ENCODE results near the gene RYK. TPM values are rescaled to one million over a fixed set of nuclear protein-coding genes. Genes with fewer than 3 reads are reported as not detected.

RYK gene
- total RNA-seq, 4 donors from 2014 or later: 29.3 to 75.5 (median 39.1) TPM

- no peak for TF ChIP-seq CTCF (IDR thresholded peaks at IDR 0.05)
- no peak for TF ChIP-seq POLR2A (IDR thresholded peaks at IDR 0.05)
- no peak for DNase-seq
- WGBS, 2 donors: 76 to 96% methylated on average over 2 of the region's 2 CpGs
- Histone ChIP-seq H3K36me3 (peaks cover 0 to 80% (median 0%) of the 10 kb centered on the region in 3 donors), H3K9me3 (no peaks in the 10 kb centered on the region), H3K4me3 (no peak overlapping the region), H3K27me3 (no peaks in the 10 kb centered on the region), H3K27ac (no peak overlapping the region), H3K4me1 (no peaks in the 10 kb centered on the region)
- intact Hi-C loops (cut with DNase I): no loop called here
Measured at GRCh38 chr3:134179508-134179907, 71.2 kb downstream of the RYK start.

GRCh38 chr3:134163096-134163495 lies 87.6 kb downstream of the RYK start:
- Histone ChIP-seq H3K4me1 (no peaks in the 10 kb centered on the region), H3K9me3 (no peaks in the 10 kb centered on the region), H3K27ac (no peak overlapping the region), H3K36me3 (peaks cover 0 to 82% (median 0%) of the 10 kb centered on the region in 3 donors), H3K4me3 (no peak overlapping the region), H3K27me3 (no peaks in the 10 kb centered on the region)
- 68 to 75% methylated on average over 6 of the region's 6 CpGs for WGBS, 2 donors
- TF ChIP-seq CTCF (IDR thresholded peaks at IDR 0.05) (no peak), POLR2A (IDR thresholded peaks at IDR 0.05) (no peak)
- intact Hi-C loops (cut with DNase I): no loop called here
- DNase-seq: no peak

GRCh38 chr3:134161898-134162615 lies 88.6 kb downstream of the RYK start:
- WGBS, 2 donors: 90 to 92% methylated on average over 9 of the region's 9 CpGs
- H3K36me3 ChIP-seq: peaks cover 0 to 83% (median 0%) of the 10 kb centered on the region in 3 donors

GRCh38 chr3:134155446-134155845 lies 95.2 kb downstream of the RYK start:
- Histone ChIP-seq H3K4me3 (no peak overlapping the region), H3K27ac (no peak overlapping the region), H3K9me3 (no peaks in the 10 kb centered on the region), H3K36me3 (peaks cover 0 to 89% (median 0%) of the 10 kb centered on the region in 3 donors), H3K4me1 (no peaks in the 10 kb centered on the region), H3K27me3 (no peaks in the 10 kb centered on the region)
- WGBS, 2 donors: 64% methylated on average over 2 of the region's 2 CpGs
- no peak for TF ChIP-seq CTCF (IDR thresholded peaks at IDR 0.05)
- no peak for TF ChIP-seq POLR2A (IDR thresholded peaks at IDR 0.05)
- intact Hi-C loops (cut with DNase I): no loop called here
- DNase-seq: no peak

More at GRCh38 chr3:134161898-134162615, 88.6 kb downstream of the RYK start:
- Histone ChIP-seq H3K9me3 (no peaks in the 10 kb centered on the region), H3K4me1 (no peaks in the 10 kb centered on the region), H3K27ac (no peak overlapping the region), H3K27me3 (no peaks in the 10 kb centered on the region), H3K4me3 (no peak overlapping the region)
- TF ChIP-seq CTCF (IDR thresholded peaks at IDR 0.05) (no peak), POLR2A (IDR thresholded peaks at IDR 0.05) (no peak)
- intact Hi-C loops (cut with DNase I): no loop called here
- DNase-seq: no peak

- intact Hi-C loops (cut with DNase I): no loop called here
- no peak for DNase-seq
- no peak for TF ChIP-seq CTCF (IDR thresholded peaks at IDR 0.05)
- no peak for TF ChIP-seq POLR2A (IDR thresholded peaks at IDR 0.05)
- Histone ChIP-seq H3K27ac (no peak overlapping the region), H3K4me1 (peaks cover 0 to 10% (median 0%) of the 10 kb centered on the region in 3 donors), H3K27me3 (no peaks in the 10 kb centered on the region), H3K36me3 (peaks cover 0 to 73% (median 0%) of the 10 kb centered on the region in 3 donors), H3K4me3 (no peak overlapping the region), H3K9me3 (no peaks in the 10 kb centered on the region)
- WGBS, 2 donors: 94 to 97% methylated on average over 12 to 13 of the region's 13 CpGs
Measured at GRCh38 chr3:134153761-134154160, 96.9 kb downstream of the RYK start.

Data from esophagus squamous epithelium (tissue), 5 donors.